WERI-Rb-1 (cell line): ENCODE data around the gene GFOD2.
A peak's percentile ranks its signal among the peaks of the same experiment; 100 is the strongest.

ENCODE experiments used
- DNase-seq: peaks from one replicate; pipeline ENCODE4 v3.0.0-alpha.2; 2020
- H3K27ac ChIP-seq: fragments of 250-450 bp; sonication (Bioruptor Pico); 2 replicates; pipeline ENCODE4 v1.5.1; 2020; ENCODE audit warnings: mild to moderate bottlenecking, moderate library complexity
- H3K27me3 ChIP-seq: fragments of 250-450 bp; sonication (Bioruptor Pico); 2 replicates; pipeline ENCODE4 v1.5.1; 2021; ENCODE audit warnings: mild to moderate bottlenecking, low read depth, moderate library complexity; ENCODE audit not compliant: insufficient read depth, severe bottlenecking
- H3K36me3 ChIP-seq: fragments of 250-450 bp; sonication (Bioruptor Pico); 2 replicates; pipeline ENCODE4 v1.5.1; 2020; ENCODE audit warnings: mild to moderate bottlenecking, moderate library complexity
- H3K4me3 ChIP-seq: 2 replicates; pipeline ENCODE4 v1.5.1; 2011; ENCODE audit warnings: low read depth, mild to moderate bottlenecking, control low read depth, low read length
- H3K9me3 ChIP-seq: fragments of 250-450 bp; sonication (Bioruptor Pico); 2 replicates; pipeline ENCODE4 v1.5.1; 2021; ENCODE audit warnings: mild to moderate bottlenecking, moderate library complexity; ENCODE audit not compliant: severe bottlenecking
- CTCF ChIP-seq: IDR thresholded peaks from 2 replicates; pipeline ENCODE4 v1.5.1; 2011; ENCODE audit warnings: low read depth, mild to moderate bottlenecking, control low read depth, inconsistent platforms, low read length

GFOD2 gene

GRCh38 chr16:67665598-67665997, 53.5 kb downstream of the GFOD2 start:
- Histone ChIP-seq H3K27ac (peak overlapping the region; percentile 88), H3K27me3 (no peaks in the 10 kb centered on the region), H3K36me3 (peaks cover 28% of the 10 kb centered on the region), H3K9me3 (no peaks in the 10 kb centered on the region), H3K4me3 (peak overlapping the region; percentile 55)
- no peak for TF ChIP-seq CTCF
- no peak for DNase-seq

GRCh38 chr16:67664871-67665270, 54.2 kb downstream of the GFOD2 start:
- no peak for TF ChIP-seq CTCF
- no peak for DNase-seq
- Histone ChIP-seq H3K27me3 (no peaks in the 10 kb centered on the region), H3K4me3 (no peak overlapping the region), H3K27ac (no peak overlapping the region), H3K36me3 (peaks cover 28% of the 10 kb centered on the region), H3K9me3 (no peaks in the 10 kb centered on the region)

GRCh38 chr16:67664258-67664657, 54.9 kb downstream of the GFOD2 start:
- DNase-seq, result no peak
- Histone ChIP-seq H3K27ac (no peak overlapping the region), H3K27me3 (no peaks in the 10 kb centered on the region), H3K4me3 (no peak overlapping the region), H3K9me3 (no peaks in the 10 kb centered on the region), H3K36me3 (peaks cover 28% of the 10 kb centered on the region)
- TF ChIP-seq CTCF, result no peak

GRCh38 chr16:67663877-67664222, 55.3 kb downstream of the GFOD2 start:
- Histone ChIP-seq H3K27me3 (no peaks in the 10 kb centered on the region), H3K4me3 (no peak overlapping the region), H3K9me3 (no peaks in the 10 kb centered on the region), H3K36me3 (peaks cover 31% of the 10 kb centered on the region), H3K27ac (no peak overlapping the region)
- TF ChIP-seq CTCF, result no peak
- DNase-seq, result no peak

GRCh38 chr16:67663151-67663876, 55.8 kb downstream of the GFOD2 start:
- no peak overlapping the region for H3K4me3 ChIP-seq
- H3K27ac ChIP-seq, result no peak overlapping the region
- peak; percentile 60 for TF ChIP-seq CTCF
- H3K27me3 ChIP-seq, result no peaks in the 10 kb centered on the region
- DNase-seq, result peak; percentile 65
- H3K9me3 ChIP-seq, result no peaks in the 10 kb centered on the region
- peaks cover 36% of the 10 kb centered on the region for H3K36me3 ChIP-seq

GRCh38 chr16:67662653-67663010, 56.5 kb downstream of the GFOD2 start:
- no peaks in the 10 kb centered on the region for H3K27me3 ChIP-seq
- H3K9me3 ChIP-seq, result no peaks in the 10 kb centered on the region
- peaks cover 43% of the 10 kb centered on the region for H3K36me3 ChIP-seq
- no peak for DNase-seq
- TF ChIP-seq CTCF, result no peak
- H3K4me3 ChIP-seq, result no peak overlapping the region
- H3K27ac ChIP-seq, result no peak overlapping the region
